WTC11 (cell line): ENCODE measurements around the gene SYCE3. TPM values are rescaled to one million over a fixed set of nuclear protein-coding genes. Genes with fewer than 3 reads are reported as not detected.
A peak's percentile ranks its signal among the peaks of the same experiment; 100 is the strongest.

ENCODE experiments used
- ATAC-seq: fragments of 200-7000 bp; cut with Tn5 transposase; 2 replicates; pipeline ENCODE4 v1.10.0; 2021; ENCODE audit warnings: mild to moderate bottlenecking, moderate library complexity
- Bru-seq: library from RNA; stranded (reverse); fragments of 400-500 nt; gene quantifications from one replicate; lab custom pipeline; 2021; lab: Mats Ljungman, UMichigan
- CTCF ChIA-PET: fragments of 300-600 bp; sonication (Branson Sonifier 250); formaldehyde crosslinking; loops from one replicate; lab custom pipeline; 2021; ENCODE audit warnings: antibody characterized with exemption; lab: Charles Lee
- POLR2A ChIA-PET: fragments of 350-600 bp; sonication (Branson Sonifier 250); formaldehyde crosslinking; loops from one replicate; lab custom pipeline; 2021; ENCODE audit warnings: antibody characterized with exemption; lab: Charles Lee
- DNase-seq: peaks from one replicate; pipeline ENCODE4 v3.0.0; 2021; ENCODE audit warnings: low spot score
- H3K27ac Mint-ChIP-seq: 2 replicates; pipeline ENCODE4 v1.8.0; 2021; ENCODE audit warnings: mixed read lengths
- H3K27me3 Mint-ChIP-seq: 2 replicates; pipeline ENCODE4 v1.8.0; 2021; ENCODE audit warnings: low read depth, mild to moderate bottlenecking, moderate library complexity, mixed read lengths
- H3K36me3 Mint-ChIP-seq: 2 replicates; pipeline ENCODE4 v1.8.0; 2021; ENCODE audit warnings: mixed read lengths
- H3K4me1 Mint-ChIP-seq: 2 replicates; pipeline ENCODE4 v1.8.0; 2022; ENCODE audit warnings: mixed read lengths
- H3K4me3 Mint-ChIP-seq: 2 replicates; pipeline ENCODE4 v1.8.0; 2021; ENCODE audit warnings: mild to moderate bottlenecking, moderate library complexity, mixed read lengths
- H3K9me3 Mint-ChIP-seq: 2 replicates; pipeline ENCODE4 v1.8.0; 2021; ENCODE audit warnings: mixed read lengths
- ATF1 ChIP-seq: sonication (generic); formaldehyde crosslinking; IDR thresholded peaks from 2 replicates; pipeline ENCODE4 v1.8.1; 2023; ENCODE audit warnings: mild to moderate bottlenecking, moderate library complexity, missing genetic modification reagents
- ELF4 ChIP-seq: sonication (generic); formaldehyde crosslinking; IDR thresholded peaks from 2 replicates; pipeline ENCODE4 v1.8.1; 2022; ENCODE audit warnings: low read depth, mild to moderate bottlenecking, moderate library complexity, missing genetic modification reagents
- ETV6 ChIP-seq: sonication (generic); formaldehyde crosslinking; IDR thresholded peaks from 2 replicates; pipeline ENCODE4 v1.8.1; 2022; ENCODE audit warnings: mild to moderate bottlenecking, missing genetic modification reagents
- GTF2I ChIP-seq: fragments of 250-450 bp; sonication (Bioruptor Pico); conservative IDR thresholded peaks from 2 replicates; pipeline ENCODE4 v1.4.0; 2021; ENCODE audit warnings: mild to moderate bottlenecking
- HMGXB4 ChIP-seq: sonication (generic); formaldehyde crosslinking; IDR thresholded peaks from 2 replicates; pipeline ENCODE4 v1.8.1; 2023; ENCODE audit warnings: mild to moderate bottlenecking, moderate library complexity, missing genetic modification reagents
- JAZF1 ChIP-seq: fragments of 250-450 bp; sonication (Bioruptor Pico); IDR thresholded peaks from 2 replicates; pipeline ENCODE4 v1.9.0; 2021; ENCODE audit warnings: moderate library complexity, mild to moderate bottlenecking, inconsistent platforms
- MLX ChIP-seq: sonication (generic); formaldehyde crosslinking; IDR thresholded peaks from 2 replicates; pipeline ENCODE4 v1.8.1; 2023; ENCODE audit warnings: mild to moderate bottlenecking, missing genetic modification reagents, moderate library complexity
- NFE2L1 ChIP-seq: sonication (generic); formaldehyde crosslinking; IDR thresholded peaks from 2 replicates; pipeline ENCODE4 v1.8.1; 2023; ENCODE audit warnings: missing genetic modification reagents
- SOX15 ChIP-seq: fragments of 250-450 bp; sonication (Bioruptor Pico); IDR thresholded peaks from 2 replicates; pipeline ENCODE4 v1.9.0; 2021; ENCODE audit warnings: mild to moderate bottlenecking
- SP1 ChIP-seq: sonication (generic); formaldehyde crosslinking; conservative IDR thresholded peaks from 2 replicates; pipeline ENCODE4 v1.8.1; 2022; ENCODE audit warnings: missing genetic modification reagents
- TEAD1 ChIP-seq: sonication (generic); formaldehyde crosslinking; IDR thresholded peaks from 2 replicates; pipeline ENCODE4 v1.8.0; 2022; ENCODE audit warnings: mild to moderate bottlenecking, missing genetic modification reagents
- USF2 ChIP-seq: sonication (generic); formaldehyde crosslinking; IDR thresholded peaks from 2 replicates; pipeline ENCODE4 v1.8.1; 2023; ENCODE audit warnings: mild to moderate bottlenecking, missing genetic modification reagents, moderate library complexity
- ZNF219 ChIP-seq: sonication (generic); formaldehyde crosslinking; IDR thresholded peaks from 2 replicates; pipeline ENCODE4 v1.8.0; 2023; ENCODE audit warnings: missing genetic modification reagents, mild to moderate bottlenecking, borderline replicate concordance
- ZNF317 ChIP-seq: sonication (generic); formaldehyde crosslinking; IDR thresholded peaks from 2 replicates; pipeline ENCODE4 v1.8.1; 2023; ENCODE audit warnings: low read depth, mild to moderate bottlenecking, moderate library complexity, missing genetic modification reagents, borderline replicate concordance
- ZNF512 ChIP-seq: sonication (generic); formaldehyde crosslinking; IDR thresholded peaks from 2 replicates; pipeline ENCODE4 v1.8.1; 2022; ENCODE audit warnings: missing genetic modification reagents, borderline replicate concordance
- long read RNA-seq, 3 experiments: library from RNA in 1 of 3; library from capped mRNA in 1 of 3; library from polyadenylated mRNA in 1 of 3; unstranded in 2 of 3; stranded (forward) in 1 of 3; transcript quantifications; one replicate each; pipeline ENCODE4 v2.0.0, GENCODE V29; 2021
- total RNA-seq: library from RNA; stranded (reverse); gene quantifications from 3 replicates; pipeline ENCODE4 v1.2.3, GENCODE V29; 2021
- TF ChIP-seq, protein P1 (sequence below): sonication (generic); formaldehyde crosslinking; IDR thresholded peaks from 2 replicates; pipeline ENCODE4 v1.8.0; 2023; ENCODE audit warnings: missing genetic modification reagents, mild to moderate bottlenecking, borderline replicate concordance
- TF ChIP-seq, protein P2 (sequence below): sonication (generic); formaldehyde crosslinking; conservative IDR thresholded peaks from 2 replicates; pipeline ENCODE4 v1.8.1; 2022; ENCODE audit warnings: mild to moderate bottlenecking, missing genetic modification reagents
- TF ChIP-seq, protein P3 (sequence below): fragments of 250-450 bp; sonication (Bioruptor Pico); IDR thresholded peaks from 2 replicates; pipeline ENCODE4 v1.9.0; 2021; ENCODE audit warnings: moderate library complexity, mild to moderate bottlenecking, inconsistent platforms, borderline replicate concordance
- TF ChIP-seq, protein P4 (sequence below): fragments of 250-450 bp; sonication (Bioruptor Pico); IDR thresholded peaks from 2 replicates; pipeline ENCODE4 v1.9.0; 2021; ENCODE audit warnings: mild to moderate bottlenecking
- TF ChIP-seq, protein P5 (sequence below): sonication (generic); formaldehyde crosslinking; IDR thresholded peaks from 2 replicates; pipeline ENCODE4 v1.8.1; 2022; ENCODE audit warnings: mild to moderate bottlenecking, moderate library complexity, missing genetic modification reagents

Gene SYCE3, protein sequence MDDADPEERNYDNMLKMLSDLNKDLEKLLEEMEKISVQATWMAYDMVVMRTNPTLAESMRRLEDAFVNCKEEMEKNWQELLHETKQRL
- total RNA-seq (0.46 to 0.89 TPM (median 0.85 TPM) in 3 replicates), Bru-seq, nascent RNA (percentile 4 among the genes with signal in this experiment)
- long read RNA-seq, experiment 1, partial matches to known transcripts: 0 of 1 reads
- long read RNA-seq, experiment 1, other reads (novel, unspliced or antisense): 1 of 1 reads
- long read RNA-seq, experiment 2: 0 reads
- long read RNA-seq, experiment 3: 0 reads

- H3K36me3 Mint-ChIP-seq: no peaks in the 10 kb centered on the region
- POLR2A ChIA-PET: interaction anchor here (1.0 to 1.2 kb wide), 2 partner anchors 37 to 55 kb away, joined by 3 read pairs; partner anchors contain the start of genes LMF2, NCAPH2 and SCO2
- peaks cover 10% of the 10 kb centered on the region for H3K4me1 Mint-ChIP-seq
- CTCF ChIA-PET: interaction anchor here (0.6 to 2.8 kb wide), 41 partner anchors 8 to 221 kb away, joined by 3 to 42 read pairs (median 5); partner anchors contain the start of genes ARSA, CHKB, CPT1B and KLHDC7B
- H3K4me3 Mint-ChIP-seq: peak within 1 kb of the TSS; percentile 83
- peaks cover 39% of the 10 kb centered on the region for H3K27me3 Mint-ChIP-seq
- no peaks in the 10 kb centered on the region for H3K9me3 Mint-ChIP-seq
- ATAC-seq: peak; percentile 96
- no peak within 1 kb of the TSS for H3K27ac Mint-ChIP-seq
- peak; percentile 98 for DNase-seq
- TF ChIP-seq MLX (no peak), GTF2I (CRISPR knock-in tag) (no peak), SOX15 (no peak), HMGXB4 (peak; percentile 58), USF2 (CRISPR knock-in tag) (0 out of 2 replicates have a peak, but pooled peaks have one; percentile 17), ZNF219 (CRISPR knock-in tag) (no peak), TEAD1 (CRISPR knock-in tag) (no peak), ZNF512 (CRISPR knock-in tag) (no peak), JAZF1 (CRISPR knock-in tag) (no peak), ZNF317 (no peak), ELF4 (CRISPR knock-in tag) (no peak), ETV6 (0 out of 2 replicates have a peak, but pooled peaks have one; percentile 62), ATF1 (no peak), NFE2L1 (CRISPR knock-in tag) (no peak; the same call in 1 of the 2 replicates), SP1 (CRISPR knock-in tag) (peak; percentile 98)
- TF ChIP-seq, protein P1, sequence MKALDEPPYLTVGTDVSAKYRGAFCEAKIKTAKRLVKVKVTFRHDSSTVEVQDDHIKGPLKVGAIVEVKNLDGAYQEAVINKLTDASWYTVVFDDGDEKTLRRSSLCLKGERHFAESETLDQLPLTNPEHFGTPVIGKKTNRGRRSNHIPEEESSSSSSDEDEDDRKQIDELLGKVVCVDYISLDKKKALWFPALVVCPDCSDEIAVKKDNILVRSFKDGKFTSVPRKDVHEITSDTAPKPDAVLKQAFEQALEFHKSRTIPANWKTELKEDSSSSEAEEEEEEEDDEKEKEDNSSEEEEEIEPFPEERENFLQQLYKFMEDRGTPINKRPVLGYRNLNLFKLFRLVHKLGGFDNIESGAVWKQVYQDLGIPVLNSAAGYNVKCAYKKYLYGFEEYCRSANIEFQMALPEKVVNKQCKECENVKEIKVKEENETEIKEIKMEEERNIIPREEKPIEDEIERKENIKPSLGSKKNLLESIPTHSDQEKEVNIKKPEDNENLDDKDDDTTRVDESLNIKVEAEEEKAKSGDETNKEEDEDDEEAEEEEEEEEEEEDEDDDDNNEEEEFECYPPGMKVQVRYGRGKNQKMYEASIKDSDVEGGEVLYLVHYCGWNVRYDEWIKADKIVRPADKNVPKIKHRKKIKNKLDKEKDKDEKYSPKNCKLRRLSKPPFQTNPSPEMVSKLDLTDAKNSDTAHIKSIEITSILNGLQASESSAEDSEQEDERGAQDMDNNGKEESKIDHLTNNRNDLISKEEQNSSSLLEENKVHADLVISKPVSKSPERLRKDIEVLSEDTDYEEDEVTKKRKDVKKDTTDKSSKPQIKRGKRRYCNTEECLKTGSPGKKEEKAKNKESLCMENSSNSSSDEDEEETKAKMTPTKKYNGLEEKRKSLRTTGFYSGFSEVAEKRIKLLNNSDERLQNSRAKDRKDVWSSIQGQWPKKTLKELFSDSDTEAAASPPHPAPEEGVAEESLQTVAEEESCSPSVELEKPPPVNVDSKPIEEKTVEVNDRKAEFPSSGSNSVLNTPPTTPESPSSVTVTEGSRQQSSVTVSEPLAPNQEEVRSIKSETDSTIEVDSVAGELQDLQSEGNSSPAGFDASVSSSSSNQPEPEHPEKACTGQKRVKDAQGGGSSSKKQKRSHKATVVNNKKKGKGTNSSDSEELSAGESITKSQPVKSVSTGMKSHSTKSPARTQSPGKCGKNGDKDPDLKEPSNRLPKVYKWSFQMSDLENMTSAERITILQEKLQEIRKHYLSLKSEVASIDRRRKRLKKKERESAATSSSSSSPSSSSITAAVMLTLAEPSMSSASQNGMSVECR: no peak
- TF ChIP-seq, protein P2, sequence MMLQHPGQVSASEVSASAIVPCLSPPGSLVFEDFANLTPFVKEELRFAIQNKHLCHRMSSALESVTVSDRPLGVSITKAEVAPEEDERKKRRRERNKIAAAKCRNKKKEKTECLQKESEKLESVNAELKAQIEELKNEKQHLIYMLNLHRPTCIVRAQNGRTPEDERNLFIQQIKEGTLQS (CRISPR knock-in tag): no peak
- TF ChIP-seq, protein P3, sequence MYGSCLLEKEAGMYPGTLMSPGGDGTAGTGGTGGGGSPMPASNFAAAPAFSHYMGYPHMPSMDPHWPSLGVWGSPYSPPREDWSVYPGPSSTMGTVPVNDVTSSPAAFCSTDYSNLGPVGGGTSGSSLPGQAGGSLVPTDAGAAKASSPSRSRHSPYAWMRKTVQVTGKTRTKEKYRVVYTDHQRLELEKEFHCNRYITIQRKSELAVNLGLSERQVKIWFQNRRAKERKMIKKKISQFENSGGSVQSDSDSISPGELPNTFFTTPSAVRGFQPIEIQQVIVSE: no peak
- TF ChIP-seq, protein P4, sequence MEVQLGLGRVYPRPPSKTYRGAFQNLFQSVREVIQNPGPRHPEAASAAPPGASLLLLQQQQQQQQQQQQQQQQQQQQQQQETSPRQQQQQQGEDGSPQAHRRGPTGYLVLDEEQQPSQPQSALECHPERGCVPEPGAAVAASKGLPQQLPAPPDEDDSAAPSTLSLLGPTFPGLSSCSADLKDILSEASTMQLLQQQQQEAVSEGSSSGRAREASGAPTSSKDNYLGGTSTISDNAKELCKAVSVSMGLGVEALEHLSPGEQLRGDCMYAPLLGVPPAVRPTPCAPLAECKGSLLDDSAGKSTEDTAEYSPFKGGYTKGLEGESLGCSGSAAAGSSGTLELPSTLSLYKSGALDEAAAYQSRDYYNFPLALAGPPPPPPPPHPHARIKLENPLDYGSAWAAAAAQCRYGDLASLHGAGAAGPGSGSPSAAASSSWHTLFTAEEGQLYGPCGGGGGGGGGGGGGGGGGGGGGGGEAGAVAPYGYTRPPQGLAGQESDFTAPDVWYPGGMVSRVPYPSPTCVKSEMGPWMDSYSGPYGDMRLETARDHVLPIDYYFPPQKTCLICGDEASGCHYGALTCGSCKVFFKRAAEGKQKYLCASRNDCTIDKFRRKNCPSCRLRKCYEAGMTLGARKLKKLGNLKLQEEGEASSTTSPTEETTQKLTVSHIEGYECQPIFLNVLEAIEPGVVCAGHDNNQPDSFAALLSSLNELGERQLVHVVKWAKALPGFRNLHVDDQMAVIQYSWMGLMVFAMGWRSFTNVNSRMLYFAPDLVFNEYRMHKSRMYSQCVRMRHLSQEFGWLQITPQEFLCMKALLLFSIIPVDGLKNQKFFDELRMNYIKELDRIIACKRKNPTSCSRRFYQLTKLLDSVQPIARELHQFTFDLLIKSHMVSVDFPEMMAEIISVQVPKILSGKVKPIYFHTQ (CRISPR knock-in tag): no peak
- TF ChIP-seq, protein P5, sequence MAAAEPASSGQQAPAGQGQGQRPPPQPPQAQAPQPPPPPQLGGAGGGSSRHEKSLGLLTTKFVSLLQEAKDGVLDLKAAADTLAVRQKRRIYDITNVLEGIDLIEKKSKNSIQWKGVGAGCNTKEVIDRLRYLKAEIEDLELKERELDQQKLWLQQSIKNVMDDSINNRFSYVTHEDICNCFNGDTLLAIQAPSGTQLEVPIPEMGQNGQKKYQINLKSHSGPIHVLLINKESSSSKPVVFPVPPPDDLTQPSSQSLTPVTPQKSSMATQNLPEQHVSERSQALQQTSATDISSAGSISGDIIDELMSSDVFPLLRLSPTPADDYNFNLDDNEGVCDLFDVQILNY (CRISPR knock-in tag): peak; percentile 49; the same call in 1 of the 2 replicates
These were observed at the start of gene SYCE3 for GRCh38 chr22:50562523-50563412. SYCE3 (minus strand) TSS chr22:50562919; CDS start chr22:50556405, 6,514 bp downstream.
